ENCODE data around the gene SLC39A13.
A peak's percentile ranks its signal among the peaks of the same experiment; 100 is the strongest.

SLC39A13 gene

DNA sequence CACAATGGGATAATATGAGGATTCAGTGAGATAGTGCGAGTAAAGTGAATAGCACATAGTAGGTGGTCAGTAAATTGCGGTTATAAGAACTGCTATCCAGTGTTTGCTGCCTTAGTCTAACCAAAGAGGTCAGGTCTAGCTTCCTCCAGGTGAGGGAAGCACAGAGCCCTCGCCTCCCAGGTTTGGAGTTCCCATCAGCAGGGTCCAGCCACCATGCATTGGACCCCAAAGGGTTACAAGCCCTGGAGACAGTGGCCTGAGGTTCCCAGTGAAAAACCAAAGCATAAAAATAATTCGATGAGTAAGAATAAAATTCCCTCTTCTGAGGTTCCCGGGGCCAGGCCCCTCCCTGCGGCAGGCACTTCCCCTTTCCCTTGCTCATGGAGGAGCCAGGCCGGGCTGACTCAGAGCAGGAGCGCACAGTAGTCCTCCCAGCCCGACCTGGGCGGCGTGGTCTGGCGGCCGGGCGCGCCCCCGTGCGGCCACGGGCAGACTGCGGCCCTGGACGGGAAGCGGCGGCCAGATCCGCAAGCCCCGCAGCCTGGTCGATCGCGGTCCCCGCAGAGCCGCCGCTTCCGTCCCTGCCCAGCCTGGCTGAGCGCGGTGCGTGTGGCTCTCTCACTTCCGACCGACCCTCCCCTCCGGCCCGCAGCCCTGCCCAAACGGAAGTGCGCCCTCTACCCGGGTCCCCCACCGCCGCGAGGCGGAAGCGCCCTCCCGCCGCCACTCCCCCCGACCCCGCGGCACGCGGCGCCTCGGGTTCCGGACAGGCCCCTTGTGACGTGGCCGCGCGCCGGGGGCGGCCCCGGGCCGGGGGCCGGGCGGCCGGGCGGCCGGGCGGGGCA, at the start of gene SLC39A13:
SLC39A13 (plus strand) TSS at position 845 of the 845 bp plus-strand sequence. CDS start 1,505 bp downstream, outside the sequence.
- DNase-seq (ENCODE audit: low read depth) = peak; percentile 96

DNA sequence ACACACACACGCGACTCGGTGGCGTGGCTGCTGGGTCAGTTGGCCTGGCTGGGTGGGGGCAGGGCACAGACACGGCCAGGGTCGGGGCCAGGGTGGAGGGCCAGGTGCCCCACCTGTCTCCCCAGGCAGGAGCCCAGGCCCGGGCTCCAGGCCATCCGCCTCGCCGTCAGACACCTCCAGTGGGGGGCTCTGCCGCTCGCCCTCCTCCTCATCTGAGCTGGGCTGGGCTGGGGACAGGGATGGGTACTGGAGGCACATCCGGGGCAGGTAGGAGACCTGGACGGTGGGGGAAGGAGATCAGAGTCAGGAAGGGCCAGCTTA, 49.7 kb upstream of the SLC39A13 start:
- no peak for DNase-seq (ENCODE audit: low read depth)

- no peak for DNase-seq (ENCODE audit: low read depth)
These were observed 49.2 kb upstream of the SLC39A13 start for GRCh38 chr11:47359162-47359561.

DNA sequence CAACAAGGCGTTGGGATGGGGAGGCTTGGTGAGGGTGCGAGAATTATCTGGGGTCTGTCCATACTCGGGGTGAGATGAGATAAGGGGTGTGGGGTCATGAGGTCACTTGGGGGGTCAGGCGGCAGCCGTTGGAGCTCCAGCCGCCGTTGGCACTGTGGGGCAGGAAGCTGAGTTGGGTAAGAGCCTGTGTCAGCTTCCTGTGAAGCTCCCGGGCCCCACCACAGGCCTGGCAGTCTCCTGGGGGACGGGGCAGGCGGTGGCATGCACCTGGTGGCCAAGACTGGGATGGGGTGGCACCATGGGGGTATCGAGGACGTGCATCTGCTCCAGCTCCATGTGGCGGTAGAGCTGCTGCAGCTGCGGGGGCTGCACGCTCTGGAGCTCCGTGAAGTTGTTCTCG, 48.8 kb upstream of the SLC39A13 start:
- DNase-seq (ENCODE audit: low read depth) = no peak

DNA sequence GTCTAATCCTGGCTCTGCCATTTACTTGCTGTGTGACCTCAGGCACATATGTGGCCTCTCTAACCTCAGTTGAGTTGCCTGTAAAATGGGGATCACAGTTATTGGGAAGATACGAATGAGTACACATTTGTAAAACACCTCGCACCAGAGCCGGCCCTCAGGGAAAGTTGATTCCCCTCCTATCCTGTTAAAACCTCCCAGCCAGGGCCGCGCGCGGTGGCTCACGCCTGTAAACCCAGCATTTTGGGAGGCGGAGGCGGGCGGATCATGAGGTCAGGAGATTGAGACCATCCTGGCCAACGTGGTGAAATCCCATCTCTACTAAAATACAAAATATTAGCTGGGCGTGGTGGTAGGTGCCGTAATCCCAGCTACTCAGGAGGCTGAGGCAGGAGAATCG, 48.0 kb upstream of the SLC39A13 start:
- DNase-seq (ENCODE audit: low read depth) = no peak

GRCh38 chr11:47361419-47361818, 47.0 kb upstream of the SLC39A13 start:
- DNase-seq (ENCODE audit: low read depth) = no peak

DNA sequence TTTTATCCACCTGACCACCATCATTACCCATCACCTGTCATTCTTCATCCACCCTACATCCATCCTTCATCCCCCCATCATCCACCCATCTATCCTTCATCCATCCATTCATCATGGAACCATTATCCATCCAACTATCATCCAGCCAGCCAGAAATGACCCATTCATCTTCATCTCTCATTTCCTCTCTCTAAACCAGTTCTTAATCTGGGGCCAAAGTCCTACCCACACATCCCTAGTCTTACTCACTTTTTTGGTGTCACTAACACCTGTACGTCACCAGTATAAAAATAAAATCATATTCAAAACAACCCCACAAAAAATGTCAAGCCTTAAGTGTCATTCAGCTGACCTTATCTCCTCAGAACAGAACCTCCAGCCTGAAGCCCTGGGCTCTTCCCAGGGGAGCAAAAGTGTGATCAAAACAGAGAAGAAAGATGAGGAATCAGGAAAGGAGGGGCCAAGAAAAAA, 42.3 kb upstream of the SLC39A13 start:
- DNase-seq (ENCODE audit: low read depth) = no peak

- no peak for DNase-seq (ENCODE audit: low read depth)
These were observed 38.7 kb upstream of the SLC39A13 start for GRCh38 chr11:47369676-47370075.

DNA sequence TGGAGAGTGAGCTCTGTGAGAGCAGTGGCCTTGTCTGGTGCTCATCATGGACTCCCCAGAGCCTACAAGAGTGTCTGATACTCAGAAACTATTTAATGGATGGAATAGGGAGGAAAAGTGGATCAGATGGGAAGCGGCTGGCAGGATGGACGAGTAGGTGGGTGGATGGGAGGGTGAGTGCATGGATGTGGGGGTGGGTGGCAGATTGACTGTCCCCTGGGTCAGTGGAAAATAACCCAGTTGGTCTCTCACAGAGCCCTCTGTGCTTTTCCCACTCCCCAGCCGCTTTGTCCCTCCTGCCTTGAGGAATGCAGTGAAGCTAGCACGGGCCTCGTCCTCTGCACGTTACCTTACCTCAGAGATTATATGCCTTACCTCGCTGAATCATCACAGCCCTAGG, 36.0 kb upstream of the SLC39A13 start:
- DNase-seq (ENCODE audit: low read depth) = no peak

GRCh38 chr11:47373876-47374719, 34.3 kb upstream of the SLC39A13 start:
- DNase-seq (ENCODE audit: low read depth) = peak; percentile 81

- no peak for DNase-seq (ENCODE audit: low read depth)
These were observed 33.7 kb upstream of the SLC39A13 start for GRCh38 chr11:47374720-47375019.

DNA sequence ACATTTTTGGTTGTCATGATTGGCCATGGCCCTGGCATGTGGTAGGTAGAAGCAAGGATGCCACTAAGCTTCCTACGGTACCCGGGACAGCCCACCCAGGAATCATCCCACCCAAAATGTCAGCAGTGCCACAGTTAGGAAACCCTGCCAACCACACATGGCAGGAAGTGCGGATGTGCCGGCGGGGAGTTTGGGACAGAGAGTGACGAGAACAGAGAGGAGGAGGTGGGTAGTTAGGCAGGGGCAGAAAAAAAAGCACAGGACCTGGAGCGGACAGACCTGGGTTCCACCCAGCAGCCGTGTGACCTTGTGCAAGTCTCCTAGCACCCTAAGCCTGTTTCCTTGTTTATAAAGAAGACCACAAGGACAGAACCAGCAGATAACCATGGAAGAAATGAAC, 33.4 kb upstream of the SLC39A13 start:
- DNase-seq (ENCODE audit: low read depth) = no peak

- no peak for DNase-seq (ENCODE audit: low read depth)
These were observed 32.8 kb upstream of the SLC39A13 start for GRCh38 chr11:47375546-47376085.

- no peak for DNase-seq (ENCODE audit: low read depth)
These were observed 32.3 kb upstream of the SLC39A13 start for GRCh38 chr11:47376107-47376524.

DNA sequence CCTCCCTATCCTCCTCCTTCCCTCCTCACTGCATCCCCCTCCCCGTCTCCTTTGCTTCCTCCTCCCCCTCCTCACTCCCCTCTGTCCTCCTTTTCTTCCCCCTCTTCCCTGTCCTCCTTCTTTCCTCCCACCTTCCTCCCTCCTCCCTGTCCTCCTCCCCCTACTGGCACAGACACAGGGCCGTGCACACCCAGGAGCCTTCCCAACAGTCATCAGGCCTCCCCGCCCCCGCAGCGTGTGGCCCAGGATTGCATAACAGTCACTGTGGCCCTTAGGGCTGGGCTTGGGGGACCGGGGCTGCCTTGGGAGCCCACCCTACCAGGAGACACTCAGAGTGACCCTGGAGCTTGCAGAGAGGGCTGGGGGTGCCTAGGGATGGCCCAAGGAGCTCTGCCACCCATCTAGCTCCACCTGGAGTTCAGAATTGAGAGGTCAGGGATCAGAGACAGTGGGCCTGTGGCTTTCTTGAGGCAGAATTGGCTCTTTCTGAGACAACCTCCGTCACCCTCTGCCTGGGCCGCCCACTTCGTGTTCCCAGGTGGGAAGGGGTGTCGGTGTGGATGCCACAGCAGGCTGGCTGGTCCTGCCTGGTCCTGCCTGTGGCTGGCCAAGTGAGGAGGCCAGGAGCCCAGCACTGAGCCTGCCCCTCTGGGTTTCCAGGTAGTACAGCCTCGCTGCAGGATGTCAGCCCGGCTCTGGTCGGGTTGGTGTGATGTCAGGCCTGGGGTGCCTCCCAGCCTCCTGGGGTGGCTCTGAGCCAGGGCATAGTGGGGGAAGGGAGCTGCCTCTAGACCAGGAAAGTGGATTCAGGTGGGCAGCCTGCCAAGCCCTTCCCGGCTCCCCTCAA, 31.6 kb upstream of the SLC39A13 start:
- no peak for DNase-seq (ENCODE audit: low read depth)

- no peak for DNase-seq (ENCODE audit: low read depth)
These were observed 30.8 kb upstream of the SLC39A13 start for GRCh38 chr11:47377571-47378009.

- DNase-seq (ENCODE audit: low read depth) = no peak
These were observed 30.2 kb upstream of the SLC39A13 start, which contains the start of gene SPI1 for GRCh38 chr11:47378010-47378835. TSS of gene SPI1 (minus strand) at chr11:47378547. CDS start at chr11:47378353, 194 bp downstream.

DNA sequence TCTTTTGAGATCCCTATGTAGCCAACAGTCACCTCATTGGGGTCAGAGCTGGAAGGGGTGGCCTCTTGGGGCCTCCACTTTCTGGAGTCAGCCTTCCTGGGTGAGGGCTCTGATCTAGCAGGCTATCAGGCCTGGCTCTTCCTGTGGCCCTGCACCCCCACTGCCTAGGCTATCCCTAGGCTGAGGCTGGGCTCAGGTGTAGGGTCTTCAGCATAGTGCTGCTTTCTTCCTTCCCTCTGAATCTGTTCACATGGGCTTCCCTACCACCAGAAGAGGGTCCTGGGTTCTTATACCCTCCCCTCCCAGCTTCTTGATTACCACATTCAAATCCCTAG, 29.6 kb upstream of the SLC39A13 start:
- no peak for DNase-seq (ENCODE audit: low read depth)

DNA sequence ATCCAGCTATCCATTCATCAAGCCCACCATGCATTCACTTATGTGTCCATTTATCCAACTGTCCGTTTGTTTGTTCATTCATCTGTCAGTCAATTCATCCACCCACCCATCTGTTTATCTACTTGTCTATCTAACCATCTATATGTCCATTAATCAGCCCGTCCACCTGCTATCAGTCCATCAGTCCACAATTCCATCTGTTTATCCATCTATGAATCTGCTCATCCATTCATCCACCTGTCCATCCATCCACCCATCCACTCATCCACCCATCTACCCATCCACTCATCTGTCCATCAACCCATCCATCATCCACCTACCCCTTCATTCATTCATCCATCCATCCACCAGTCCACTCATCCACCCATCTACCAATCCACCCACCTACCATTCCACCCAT, 29.1 kb upstream of the SLC39A13 start:
- no peak for DNase-seq (ENCODE audit: low read depth)

DNA sequence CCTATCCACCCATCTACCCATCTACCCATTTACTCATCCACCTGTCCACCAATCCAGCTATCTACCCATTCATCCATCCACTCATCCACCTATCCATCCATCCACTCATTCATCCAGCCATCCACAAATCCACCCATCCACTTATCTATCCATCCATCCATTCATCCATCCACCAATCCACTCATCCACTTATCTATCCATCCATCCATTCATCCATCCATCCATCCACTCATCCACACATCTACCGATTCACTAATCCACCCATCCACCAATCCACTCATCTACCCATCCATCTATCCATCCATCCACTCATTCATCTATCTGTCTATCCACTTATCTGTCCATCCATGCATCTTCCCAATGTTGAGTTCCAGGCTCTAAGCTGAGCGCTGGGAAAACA, 28.3 kb upstream of the SLC39A13 start:
- no peak for DNase-seq (ENCODE audit: low read depth)

DNA sequence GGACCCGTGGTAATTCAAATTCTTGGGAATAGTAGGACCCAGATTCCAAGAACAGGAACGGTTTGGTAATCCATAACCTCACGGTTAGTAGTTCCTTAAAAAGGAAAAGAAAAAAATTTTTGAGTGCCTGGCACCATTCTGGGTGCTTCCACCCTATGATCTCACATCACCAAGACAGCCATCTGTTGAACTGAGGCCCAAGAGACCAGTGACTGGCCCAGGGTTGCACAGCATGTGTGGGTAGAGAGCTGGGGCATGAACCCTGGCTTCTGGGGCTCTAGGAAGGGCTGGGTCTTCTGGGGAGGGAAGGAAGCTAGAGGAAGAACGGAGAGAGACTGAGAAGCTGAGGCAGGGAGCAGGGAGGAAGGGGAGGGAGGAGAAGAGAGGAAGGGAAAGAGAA, 25.3 kb upstream of the SLC39A13 start:
- no peak for DNase-seq (ENCODE audit: low read depth)
